AG09319 (cell line): ENCODE data around the gene ARHGEF3.
"Not testable (repeated sequence)": the region's sequence is repeated elsewhere in the genome, so short reads cannot be mapped to it uniquely, and the experiment has no call there.

Source experiments
- DNase-seq: peaks from one replicate; pipeline ENCODE4 v3.0.0-alpha.2; 2010; ENCODE audit warnings: low read depth; ENCODE audit errors: extremely low read depth
- CTCF ChIP-seq: IDR thresholded peaks from 2 replicates; pipeline ENCODE4 v1.5.1; 2011; ENCODE audit warnings: low read depth, mild to moderate bottlenecking, inconsistent platforms, low read length, moderate library complexity

ARHGEF3 gene

GRCh38 chr3:56724676-56725075 is 77.1 kb downstream of the ARHGEF3 start:
- no peak for DNase-seq

GRCh38 chr3:56720849-56721248 is 80.9 kb downstream of the ARHGEF3 start:
- no peak for TF ChIP-seq CTCF
- no peak for DNase-seq

More at GRCh38 chr3:56724676-56725075, 77.1 kb downstream of the ARHGEF3 start:
- no peak for TF ChIP-seq CTCF

DNA sequence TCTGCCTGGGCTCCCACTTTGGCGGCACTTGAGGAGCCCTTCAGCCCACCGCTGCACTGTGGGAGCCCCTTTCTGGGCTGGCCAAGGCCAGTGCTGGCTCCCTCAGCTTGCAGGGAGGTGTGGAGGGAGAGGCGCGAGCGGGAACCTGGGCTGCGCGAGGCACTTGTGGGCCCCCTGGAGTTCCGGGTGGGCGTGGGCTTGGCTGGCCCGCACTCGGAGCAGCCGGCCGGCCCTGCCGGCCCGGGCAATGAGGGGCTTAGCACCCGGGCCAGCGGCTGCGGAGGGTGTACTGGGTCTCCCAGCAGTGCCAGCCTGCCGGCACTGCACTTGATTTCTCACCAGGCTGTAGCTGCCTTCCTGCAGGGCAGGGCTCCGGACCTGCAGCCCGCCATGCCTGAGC is 82.9 kb downstream of the ARHGEF3 start:
- not testable (repeated sequence) for DNase-seq

GRCh38 chr3:56711344-56711743 is 90.4 kb downstream of the ARHGEF3 start:
- no peak for TF ChIP-seq CTCF
- no peak for DNase-seq

DNA sequence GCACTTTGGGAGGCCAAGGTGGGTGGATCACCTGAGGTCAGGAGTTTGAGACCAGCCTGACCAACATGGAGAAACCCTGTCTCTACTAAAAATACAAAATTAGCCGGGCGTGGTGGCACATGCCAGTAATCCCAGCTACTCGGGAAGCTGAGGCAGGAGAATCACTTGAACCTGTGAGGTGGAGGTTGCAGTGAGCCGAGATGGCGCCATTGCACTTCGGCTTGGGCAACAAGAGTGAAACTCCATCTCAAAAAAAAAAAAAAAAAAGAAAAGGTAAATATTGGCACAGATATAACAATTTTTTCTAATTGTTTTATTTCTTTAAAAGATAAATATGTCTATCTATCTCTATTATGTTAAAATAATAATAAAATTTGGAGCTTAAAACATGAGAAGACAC is 94.3 kb downstream of the ARHGEF3 start:
- DNase-seq: not testable (repeated sequence)

- TF ChIP-seq CTCF: no peak
- no peak for DNase-seq
These were observed 95.1 kb downstream of the ARHGEF3 start for GRCh38 chr3:56706629-56707028.

GRCh38 chr3:56704706-56705105 is 97.0 kb downstream of the ARHGEF3 start:
- no peak for TF ChIP-seq CTCF
- no peak for DNase-seq

GRCh38 chr3:56702490-56703315 is 99.0 kb downstream of the ARHGEF3 start:
- peak; percentile 51 for DNase-seq

More at GRCh38 chr3:56702490-56703315, 99.0 kb downstream of the ARHGEF3 start:
- TF ChIP-seq CTCF: peak; percentile 75
